Smooth muscle cell (in vitro differentiated cells): ENCODE data around the gene BMP6. TPM values are rescaled to one million over a fixed set of nuclear protein-coding genes. Genes with fewer than 3 reads are reported as not detected.

ENCODE experiments used
- DNase-seq: peaks from one replicate; lab custom pipeline; 2025; ENCODE audit not compliant: unreplicated experiment; lab: John Stamatoyannopoulos, UW
- H2AFZ ChIP-seq: fragments of 200-600 bp; sonication (generic); 2 replicates; pipeline ENCODE4 v1.6.0; 2016; ENCODE audit warnings: antibody characterized with exemption, low read depth, mild to moderate bottlenecking
- H3F3A ChIP-seq: fragments of 200-600 bp; sonication (generic); 2 replicates; pipeline ENCODE4 v1.6.0; 2017; ENCODE audit warnings: antibody characterized with exemption, low read depth
- H3K27ac ChIP-seq: fragments of 200-600 bp; sonication (generic); 2 replicates; pipeline ENCODE4 v1.5.1; 2016; ENCODE audit warnings: low read depth, mild to moderate bottlenecking
- H3K27me3 ChIP-seq: fragments of 200-600 bp; sonication (generic); 2 replicates; pipeline ENCODE4 v1.6.1; 2016; ENCODE audit warnings: low read depth, mild to moderate bottlenecking
- H3K36me3 ChIP-seq: fragments of 200-600 bp; sonication (generic); 2 replicates; pipeline ENCODE4 v1.5.1; 2016; ENCODE audit warnings: low read depth
- H3K4me1 ChIP-seq: fragments of 200-600 bp; sonication (generic); 2 replicates; pipeline ENCODE4 v1.5.1; 2016; ENCODE audit warnings: low read depth
- H3K4me2 ChIP-seq: fragments of 200-600 bp; sonication (generic); 2 replicates; pipeline ENCODE4 v1.6.0; 2016; ENCODE audit warnings: mild to moderate bottlenecking
- H3K4me3 ChIP-seq: fragments of 200-600 bp; sonication (generic); 2 replicates; pipeline ENCODE4 v1.5.1; 2016; ENCODE audit warnings: mild to moderate bottlenecking
- H3K79me2 ChIP-seq: fragments of 200-600 bp; sonication (generic); 2 replicates; pipeline ENCODE4 v1.6.0; 2016; ENCODE audit warnings: low read depth, mild to moderate bottlenecking
- H3K9ac ChIP-seq: fragments of 200-600 bp; sonication (generic); 2 replicates; pipeline ENCODE4 v1.6.0; 2016; ENCODE audit warnings: low read depth
- H3K9me3 ChIP-seq: fragments of 200-600 bp; sonication (generic); replicated peaks from 2 replicates; pipeline ENCODE4 v1.5.1; 2016; ENCODE audit warnings: low read depth
- H4K20me1 ChIP-seq: fragments of 200-600 bp; sonication (generic); 2 replicates; pipeline ENCODE4 v1.6.0; 2016; ENCODE audit warnings: low read depth
- CTCF ChIP-seq: fragments of 200-600 bp; sonication (generic); IDR thresholded peaks from 2 replicates; pipeline ENCODE4 v1.5.1; 2017; ENCODE audit warnings: borderline replicate concordance, mild to moderate bottlenecking, antibody characterized with exemption; ENCODE audit not compliant: insufficient read depth, poor library complexity, severe bottlenecking
- WGBS: methylation state at CpG from one replicate; pipeline ENCODE4 v1.1.7; 2016; ENCODE audit warnings: low lambda C conversion rate; 5-methylcytosine and 5-hydroxymethylcytosine counted together
- polyA plus RNA-seq: library from polyadenylated mRNA; unstranded; fragments of >200 nt; fragmentation: Nextera tagmentation; extraction: Ambion mirVana; gene quantifications from 2 replicates; pipeline ENCODE4 v1.2.1, GENCODE V29; 2016
- total RNA-seq: library from RNA; depleted of rRNA; stranded (reverse); fragments of >200 nt; gene quantifications from 2 replicates; pipeline ENCODE4 v1.2.3, GENCODE V29; 2014

The BMP6 gene
- total and polyA plus RNA-seq, 2 experiments from 2014 or later = 14.5 to 17.0 TPM

GRCh38 chr6:7681449-7681848 is 44.5 kb upstream of the BMP6 start:
- no peak for DNase-seq
- Histone ChIP-seq H3K36me3 (no peaks in the 10 kb centered on the region), H3K4me1 (peaks cover 8% of the 10 kb centered on the region), H3K27ac (no peak overlapping the region), H3K27me3 (no peaks in the 10 kb centered on the region), H3K4me3 (no peak overlapping the region), H2AFZ (no peak overlapping the region), H4K20me1 (no peaks in the 10 kb centered on the region), H3K79me2 (no peaks in the 10 kb centered on the region), H3F3A (no peaks in the 10 kb centered on the region), H3K9ac (no peak overlapping the region), H3K9me3 (no peaks in the 10 kb centered on the region), H3K4me2 (no peak overlapping the region)
- 92% methylated on average over 4 of the region's 4 CpGs for WGBS
- no peak for TF ChIP-seq CTCF

GRCh38 chr6:7684076-7684475 is 41.8 kb upstream of the BMP6 start:
- H3K27me3 ChIP-seq = no peaks in the 10 kb centered on the region
- no peak for TF ChIP-seq CTCF
- no peaks in the 10 kb centered on the region for H3F3A ChIP-seq
- no peaks in the 10 kb centered on the region for H3K9me3 ChIP-seq
- H3K9ac ChIP-seq = no peak overlapping the region
- no peak overlapping the region for H3K4me3 ChIP-seq
- DNase-seq = no peak
- no peaks in the 10 kb centered on the region for H3K79me2 ChIP-seq
- H3K4me1 ChIP-seq = peaks cover 8% of the 10 kb centered on the region
- no peak overlapping the region for H3K4me2 ChIP-seq
- H4K20me1 ChIP-seq = no peaks in the 10 kb centered on the region
- H3K27ac ChIP-seq = no peak overlapping the region
- H2AFZ ChIP-seq = no peak overlapping the region
- WGBS = 55% methylated on average over 1 of the region's 1 CpG
- no peaks in the 10 kb centered on the region for H3K36me3 ChIP-seq

DNA sequence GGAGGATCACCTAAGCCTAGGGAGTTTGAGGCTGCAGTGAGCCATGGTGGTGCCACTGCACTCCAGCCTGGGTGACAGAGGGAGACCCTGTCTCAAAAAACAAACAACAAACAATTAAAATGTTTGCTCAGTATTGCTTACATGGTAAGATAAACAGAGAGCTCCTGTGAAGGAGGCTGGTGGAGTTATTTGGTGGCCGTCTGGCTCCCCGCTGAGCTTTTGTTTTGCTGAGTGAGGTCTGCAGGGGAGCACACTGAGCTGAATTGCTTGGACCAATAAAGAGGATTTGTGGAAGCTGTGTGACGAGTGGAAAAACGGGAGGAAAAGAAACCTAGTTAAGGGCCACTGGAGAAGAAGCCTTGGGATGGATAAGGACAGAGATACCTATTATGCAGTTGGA is 41.1 kb upstream of the BMP6 start:
- WGBS = 61% methylated on average over 4 of the region's 4 CpGs
- Histone ChIP-seq H2AFZ (no peak overlapping the region), H3K27ac (no peak overlapping the region), H3K27me3 (no peaks in the 10 kb centered on the region), H3F3A (no peaks in the 10 kb centered on the region), H3K4me3 (no peak overlapping the region), H3K4me1 (peaks cover 8% of the 10 kb centered on the region), H3K79me2 (no peaks in the 10 kb centered on the region), H4K20me1 (no peaks in the 10 kb centered on the region), H3K4me2 (no peak overlapping the region), H3K36me3 (no peaks in the 10 kb centered on the region), H3K9ac (no peak overlapping the region), H3K9me3 (no peaks in the 10 kb centered on the region)
- no peak for TF ChIP-seq CTCF
- no peak for DNase-seq

DNA sequence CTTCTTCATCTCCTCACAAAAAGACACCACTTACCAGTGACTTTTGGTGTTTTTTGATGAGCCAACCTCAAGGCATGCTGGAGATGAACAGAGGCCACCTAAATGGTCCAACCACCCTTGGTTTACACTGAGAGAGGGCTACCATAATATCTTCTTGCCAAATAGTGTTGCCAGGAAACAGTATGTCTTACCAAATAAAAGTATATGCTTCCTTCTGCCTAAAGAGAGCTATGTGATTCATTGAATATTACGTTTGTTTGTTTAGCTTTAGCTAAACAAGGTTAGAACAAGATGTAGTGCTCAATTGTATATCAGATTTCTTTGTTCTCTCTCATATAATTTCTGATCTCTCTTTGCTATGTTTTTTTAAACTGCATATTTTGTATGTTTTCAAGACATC is 40.6 kb upstream of the BMP6 start:
- no peak for TF ChIP-seq CTCF
- peaks cover 8% of the 10 kb centered on the region for H3K4me1 ChIP-seq
- H3K9ac ChIP-seq = no peak overlapping the region
- 88% methylated on average over 1 of the region's 1 CpG for WGBS
- H3K27ac ChIP-seq = no peak overlapping the region
- no peak for DNase-seq
- no peak overlapping the region for H3K4me3 ChIP-seq
- H4K20me1 ChIP-seq = no peaks in the 10 kb centered on the region
- no peaks in the 10 kb centered on the region for H3K36me3 ChIP-seq
- H3F3A ChIP-seq = no peaks in the 10 kb centered on the region
- H3K27me3 ChIP-seq = no peaks in the 10 kb centered on the region
- H3K4me2 ChIP-seq = no peak overlapping the region
- no peaks in the 10 kb centered on the region for H3K9me3 ChIP-seq
- H2AFZ ChIP-seq = no peak overlapping the region
- no peaks in the 10 kb centered on the region for H3K79me2 ChIP-seq
